Uterine smooth muscle cell (primary cell): ENCODE results near the gene SLC45A3. TPM values are rescaled to one million over a fixed set of nuclear protein-coding genes. Genes with fewer than 3 reads are reported as not detected.

Source experiments
- total RNA-seq: library from RNA; depleted of rRNA; stranded (reverse); fragments of >200 nt; gene quantifications from 2 replicates; pipeline ENCODE4 v1.2.3, GENCODE V29; 2014

SLC45A3 gene
- 1.9 and 2.0 TPM in 2 replicates for total RNA-seq

GRCh38 chr1:205680073-205680851 is at the start of gene SLC45A3:
TSS of gene SLC45A3 (minus strand) at chr1:205680509. CDS start at chr1:205664656, 15,853 bp downstream.

GRCh38 chr1:205631768-205632668 is 48.3 kb downstream of the SLC45A3 start, which contains the start of gene ELK4:
TSS of gene ELK4 (minus strand) at chr1:205632011. CDS start at chr1:205623882, 8,129 bp downstream.

Other genes starting within 250 kb of the SLC45A3 start
- gene BLACAT1, start 224.5 kb downstream of the SLC45A3 start, total RNA-seq, result under 0.01 and 0.22 TPM in 2 replicates
- 0.11 and 0.62 TPM in 2 replicates for gene CDK18, start 175.8 kb downstream of the SLC45A3 start, total RNA-seq
- gene ELK4, start 48.5 kb downstream of the SLC45A3 start, total RNA-seq, result 10.4 and 12.4 TPM in 2 replicates
- 110 and 144 TPM in 2 replicates for gene NUCKS1, start 69.7 kb upstream of the SLC45A3 start, total RNA-seq
- gene RAB29, start 95.0 kb upstream of the SLC45A3 start, total RNA-seq, result 12.4 and 24.1 TPM in 2 replicates
- gene SLC41A1, start 132.7 kb upstream of the SLC45A3 start, total RNA-seq, result 12.5 and 25.6 TPM in 2 replicates
- gene PM20D1, start 169.6 kb upstream of the SLC45A3 start, total RNA-seq, result not detected in 2 replicates